ENCODE data around the gene BCL7A.

DNA sequence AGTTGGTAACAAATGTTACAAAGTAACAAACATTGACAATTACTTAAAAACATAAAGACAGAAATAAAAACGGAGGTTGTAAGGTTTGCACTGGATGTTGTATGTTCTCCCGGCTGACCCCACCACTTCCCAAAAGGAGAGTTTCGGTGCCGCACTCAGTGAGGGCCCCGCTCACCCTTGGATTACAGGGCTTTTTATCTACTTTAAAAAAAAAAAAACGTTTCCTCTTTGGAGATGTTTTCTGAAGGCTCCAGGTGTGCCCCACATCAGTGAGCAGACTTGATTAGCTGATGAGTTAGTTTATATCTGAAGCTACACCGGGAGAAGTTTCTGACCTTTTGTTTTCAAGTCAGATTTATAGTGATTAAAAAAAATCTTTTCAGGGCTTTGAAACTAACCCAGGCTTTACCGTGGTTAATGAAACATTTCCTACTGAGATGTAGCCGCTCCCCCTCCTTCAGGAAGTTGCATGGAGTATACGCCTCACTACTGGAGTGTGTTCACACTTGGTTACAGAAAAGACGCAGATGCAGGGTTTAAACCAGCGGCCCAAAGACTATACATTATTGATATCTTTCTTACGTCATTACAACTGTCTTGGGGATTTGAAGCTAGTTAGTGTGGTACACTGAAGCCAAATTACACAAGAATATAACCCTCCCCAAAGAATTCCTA, 38.0 kb upstream of the BCL7A start:
- TF ChIP-seq, protein P1, sequence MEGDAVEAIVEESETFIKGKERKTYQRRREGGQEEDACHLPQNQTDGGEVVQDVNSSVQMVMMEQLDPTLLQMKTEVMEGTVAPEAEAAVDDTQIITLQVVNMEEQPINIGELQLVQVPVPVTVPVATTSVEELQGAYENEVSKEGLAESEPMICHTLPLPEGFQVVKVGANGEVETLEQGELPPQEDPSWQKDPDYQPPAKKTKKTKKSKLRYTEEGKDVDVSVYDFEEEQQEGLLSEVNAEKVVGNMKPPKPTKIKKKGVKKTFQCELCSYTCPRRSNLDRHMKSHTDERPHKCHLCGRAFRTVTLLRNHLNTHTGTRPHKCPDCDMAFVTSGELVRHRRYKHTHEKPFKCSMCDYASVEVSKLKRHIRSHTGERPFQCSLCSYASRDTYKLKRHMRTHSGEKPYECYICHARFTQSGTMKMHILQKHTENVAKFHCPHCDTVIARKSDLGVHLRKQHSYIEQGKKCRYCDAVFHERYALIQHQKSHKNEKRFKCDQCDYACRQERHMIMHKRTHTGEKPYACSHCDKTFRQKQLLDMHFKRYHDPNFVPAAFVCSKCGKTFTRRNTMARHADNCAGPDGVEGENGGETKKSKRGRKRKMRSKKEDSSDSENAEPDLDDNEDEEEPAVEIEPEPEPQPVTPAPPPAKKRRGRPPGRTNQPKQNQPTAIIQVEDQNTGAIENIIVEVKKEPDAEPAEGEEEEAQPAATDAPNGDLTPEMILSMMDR (IDR thresholded peaks at IDR 0.05): no peak
- no peak for TF ChIP-seq ESRRA (IDR thresholded peaks at IDR 0.05; ENCODE audit: borderline replicate concordance, low read length)
- no peak for TF ChIP-seq RFX5 (IDR thresholded peaks at IDR 0.05)
- no peak for TF ChIP-seq EP300 (IDR thresholded peaks at IDR 0.05)
- TF ChIP-seq CEBPB (IDR thresholded peaks at IDR 0.05): no peak
- no peak for TF ChIP-seq ZNF302 (CRISPR knock-in tag; IDR thresholded peaks at IDR 0.05)
- TF ChIP-seq MYC (IDR thresholded peaks at IDR 0.05; ENCODE audit: borderline replicate concordance, low read length): no peak
- no peak for TF ChIP-seq SREBF2 (IDR thresholded peaks at IDR 0.05)
- no peak for TF ChIP-seq POLR2A (IDR thresholded peaks at IDR 0.05; ENCODE audit: low read length)
- TF ChIP-seq, protein P2, sequence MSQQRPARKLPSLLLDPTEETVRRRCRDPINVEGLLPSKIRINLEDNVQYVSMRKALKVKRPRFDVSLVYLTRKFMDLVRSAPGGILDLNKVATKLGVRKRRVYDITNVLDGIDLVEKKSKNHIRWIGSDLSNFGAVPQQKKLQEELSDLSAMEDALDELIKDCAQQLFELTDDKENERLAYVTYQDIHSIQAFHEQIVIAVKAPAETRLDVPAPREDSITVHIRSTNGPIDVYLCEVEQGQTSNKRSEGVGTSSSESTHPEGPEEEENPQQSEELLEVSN (IDR thresholded peaks at IDR 0.05; ENCODE audit: borderline replicate concordance, low read depth): no peak
- no peak for TF ChIP-seq ZFP36 (IDR thresholded peaks at IDR 0.05; ENCODE audit: borderline replicate concordance, partially characterized antibody)
- TF ChIP-seq MAZ (IDR thresholded peaks at IDR 0.05; ENCODE audit: borderline replicate concordance, low read depth, low read length): no peak

Measured in A549 (cell line).